Measurements from ENCODE around the gene ANLN. TPM values are rescaled to one million over a fixed set of nuclear protein-coding genes. Genes with fewer than 3 reads are reported as not detected.

ANLN gene
- total and polyA plus RNA-seq, 9 of the 15 experiments (the other 6 are each of a cell fraction or from before 2014, with no cell fraction given), result 18.1 to 66.2 (median 38.7) TPM

DNA sequence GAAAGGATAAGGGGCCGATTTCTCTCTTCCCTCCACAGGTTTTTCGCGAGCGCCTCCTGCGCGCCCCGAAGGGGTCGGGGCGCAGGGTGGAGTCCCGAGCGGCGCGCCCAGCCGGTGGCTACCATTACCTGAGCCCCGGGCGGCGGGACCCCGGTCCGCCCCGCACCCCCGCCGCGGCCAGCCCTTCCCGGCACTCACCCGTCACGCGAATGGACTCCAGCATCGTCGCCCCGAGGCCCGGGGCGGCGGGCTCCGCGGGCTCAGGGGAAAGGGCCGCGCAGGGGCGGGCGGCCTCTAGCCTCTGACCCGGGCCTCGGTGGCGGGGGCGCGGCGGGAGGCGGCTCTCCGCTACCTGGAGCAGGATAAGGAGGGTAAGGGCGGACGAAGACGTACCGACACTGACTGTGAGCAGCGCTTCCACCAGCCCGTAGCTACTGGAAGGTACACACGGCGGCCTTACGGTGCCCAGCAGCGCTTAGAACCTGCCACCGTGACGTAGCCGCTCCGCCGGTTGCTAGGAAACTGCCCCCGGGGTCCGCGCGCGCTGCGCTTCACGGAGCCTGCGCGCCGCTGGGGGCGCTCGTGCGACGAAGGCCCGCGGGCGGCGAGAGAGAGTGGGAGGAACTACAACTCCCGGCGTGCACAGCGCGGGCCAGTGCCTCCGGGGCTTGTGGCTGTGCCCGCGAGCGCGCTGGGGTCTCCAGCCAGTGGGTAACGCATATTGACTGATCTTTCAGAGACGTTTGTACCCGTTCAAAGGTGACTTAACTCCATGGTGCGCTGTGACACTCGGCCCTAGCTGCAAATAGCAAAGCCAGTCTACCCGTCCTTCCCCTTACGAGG is 22.7 kb upstream of the ANLN start (continued):
- TF ChIP-seq, protein P1, sequence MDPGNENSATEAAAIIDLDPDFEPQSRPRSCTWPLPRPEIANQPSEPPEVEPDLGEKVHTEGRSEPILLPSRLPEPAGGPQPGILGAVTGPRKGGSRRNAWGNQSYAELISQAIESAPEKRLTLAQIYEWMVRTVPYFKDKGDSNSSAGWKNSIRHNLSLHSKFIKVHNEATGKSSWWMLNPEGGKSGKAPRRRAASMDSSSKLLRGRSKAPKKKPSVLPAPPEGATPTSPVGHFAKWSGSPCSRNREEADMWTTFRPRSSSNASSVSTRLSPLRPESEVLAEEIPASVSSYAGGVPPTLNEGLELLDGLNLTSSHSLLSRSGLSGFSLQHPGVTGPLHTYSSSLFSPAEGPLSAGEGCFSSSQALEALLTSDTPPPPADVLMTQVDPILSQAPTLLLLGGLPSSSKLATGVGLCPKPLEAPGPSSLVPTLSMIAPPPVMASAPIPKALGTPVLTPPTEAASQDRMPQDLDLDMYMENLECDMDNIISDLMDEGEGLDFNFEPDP (CRISPR knock-in tag; IDR thresholded peaks at IDR 0.05), result no peak
- TF ChIP-seq, protein P2, sequence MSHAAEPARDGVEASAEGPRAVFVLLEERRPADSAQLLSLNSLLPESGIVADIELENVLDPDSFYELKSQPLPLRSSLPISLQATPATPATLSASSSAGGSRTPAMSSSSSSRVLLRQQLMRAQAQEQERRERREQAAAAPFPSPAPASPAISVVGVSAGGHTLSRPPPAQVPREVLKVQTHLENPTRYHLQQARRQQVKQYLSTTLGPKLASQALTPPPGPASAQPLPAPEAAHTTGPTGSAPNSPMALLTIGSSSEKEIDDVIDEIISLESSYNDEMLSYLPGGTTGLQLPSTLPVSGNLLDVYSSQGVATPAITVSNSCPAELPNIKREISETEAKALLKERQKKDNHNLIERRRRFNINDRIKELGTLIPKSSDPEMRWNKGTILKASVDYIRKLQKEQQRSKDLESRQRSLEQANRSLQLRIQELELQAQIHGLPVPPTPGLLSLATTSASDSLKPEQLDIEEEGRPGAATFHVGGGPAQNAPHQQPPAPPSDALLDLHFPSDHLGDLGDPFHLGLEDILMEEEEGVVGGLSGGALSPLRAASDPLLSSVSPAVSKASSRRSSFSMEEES (CRISPR knock-in tag; IDR thresholded peaks at IDR 0.05), result no peak
- TF ChIP-seq JUN (IDR thresholded peaks at IDR 0.05; ENCODE audit: borderline replicate concordance, low read depth, low read length) (no peak), JUN (CRISPR knock-in tag; IDR thresholded peaks at IDR 0.05; ENCODE audit: borderline replicate concordance) (no peak), SNIP1 (IDR thresholded peaks at IDR 0.05; ENCODE audit: low read depth) (no peak), ZNF445 (CRISPR knock-in tag; IDR thresholded peaks at IDR 0.05; ENCODE audit: low read depth) (no peak), DPF2 (IDR thresholded peaks at IDR 0.05) (no peak), CBX8 (IDR thresholded peaks at IDR 0.05; ENCODE audit: borderline replicate concordance, extremely low read depth, low read depth, low read length, poor library complexity, severe bottlenecking) (no peak), CSDE1 (IDR thresholded peaks at IDR 0.05) (no peak), XRCC4 (IDR thresholded peaks at IDR 0.05; ENCODE audit: extremely low read depth, insufficient read depth, insufficient read length) (no peak), YBX1 (IDR thresholded peaks at IDR 0.05) (no peak), NFXL1 (CRISPR knock-in tag; IDR thresholded peaks at IDR 0.05) (no peak)
- TF ChIP-seq, protein P3, sequence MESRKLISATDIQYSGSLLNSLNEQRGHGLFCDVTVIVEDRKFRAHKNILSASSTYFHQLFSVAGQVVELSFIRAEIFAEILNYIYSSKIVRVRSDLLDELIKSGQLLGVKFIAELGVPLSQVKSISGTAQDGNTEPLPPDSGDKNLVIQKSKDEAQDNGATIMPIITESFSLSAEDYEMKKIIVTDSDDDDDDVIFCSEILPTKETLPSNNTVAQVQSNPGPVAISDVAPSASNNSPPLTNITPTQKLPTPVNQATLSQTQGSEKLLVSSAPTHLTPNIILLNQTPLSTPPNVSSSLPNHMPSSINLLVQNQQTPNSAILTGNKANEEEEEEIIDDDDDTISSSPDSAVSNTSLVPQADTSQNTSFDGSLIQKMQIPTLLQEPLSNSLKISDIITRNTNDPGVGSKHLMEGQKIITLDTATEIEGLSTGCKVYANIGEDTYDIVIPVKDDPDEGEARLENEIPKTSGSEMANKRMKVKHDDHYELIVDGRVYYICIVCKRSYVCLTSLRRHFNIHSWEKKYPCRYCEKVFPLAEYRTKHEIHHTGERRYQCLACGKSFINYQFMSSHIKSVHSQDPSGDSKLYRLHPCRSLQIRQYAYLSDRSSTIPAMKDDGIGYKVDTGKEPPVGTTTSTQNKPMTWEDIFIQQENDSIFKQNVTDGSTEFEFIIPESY (CRISPR knock-in tag; IDR thresholded peaks at IDR 0.05), result peak; percentile 71; the same call in 1 of the 2 replicates
- TF ChIP-seq, protein P4, sequence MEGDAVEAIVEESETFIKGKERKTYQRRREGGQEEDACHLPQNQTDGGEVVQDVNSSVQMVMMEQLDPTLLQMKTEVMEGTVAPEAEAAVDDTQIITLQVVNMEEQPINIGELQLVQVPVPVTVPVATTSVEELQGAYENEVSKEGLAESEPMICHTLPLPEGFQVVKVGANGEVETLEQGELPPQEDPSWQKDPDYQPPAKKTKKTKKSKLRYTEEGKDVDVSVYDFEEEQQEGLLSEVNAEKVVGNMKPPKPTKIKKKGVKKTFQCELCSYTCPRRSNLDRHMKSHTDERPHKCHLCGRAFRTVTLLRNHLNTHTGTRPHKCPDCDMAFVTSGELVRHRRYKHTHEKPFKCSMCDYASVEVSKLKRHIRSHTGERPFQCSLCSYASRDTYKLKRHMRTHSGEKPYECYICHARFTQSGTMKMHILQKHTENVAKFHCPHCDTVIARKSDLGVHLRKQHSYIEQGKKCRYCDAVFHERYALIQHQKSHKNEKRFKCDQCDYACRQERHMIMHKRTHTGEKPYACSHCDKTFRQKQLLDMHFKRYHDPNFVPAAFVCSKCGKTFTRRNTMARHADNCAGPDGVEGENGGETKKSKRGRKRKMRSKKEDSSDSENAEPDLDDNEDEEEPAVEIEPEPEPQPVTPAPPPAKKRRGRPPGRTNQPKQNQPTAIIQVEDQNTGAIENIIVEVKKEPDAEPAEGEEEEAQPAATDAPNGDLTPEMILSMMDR (IDR thresholded peaks at IDR 0.05 in 2 of 3, conservative IDR thresholded peaks at IDR 0.05 in 1 of 3; ENCODE audit: insufficient read depth in 2 of 3, low read depth in 1 of 3, low read length in 3 of 3), result peak; percentile 89 to 95 (median 93)
- TF ChIP-seq, protein P5, sequence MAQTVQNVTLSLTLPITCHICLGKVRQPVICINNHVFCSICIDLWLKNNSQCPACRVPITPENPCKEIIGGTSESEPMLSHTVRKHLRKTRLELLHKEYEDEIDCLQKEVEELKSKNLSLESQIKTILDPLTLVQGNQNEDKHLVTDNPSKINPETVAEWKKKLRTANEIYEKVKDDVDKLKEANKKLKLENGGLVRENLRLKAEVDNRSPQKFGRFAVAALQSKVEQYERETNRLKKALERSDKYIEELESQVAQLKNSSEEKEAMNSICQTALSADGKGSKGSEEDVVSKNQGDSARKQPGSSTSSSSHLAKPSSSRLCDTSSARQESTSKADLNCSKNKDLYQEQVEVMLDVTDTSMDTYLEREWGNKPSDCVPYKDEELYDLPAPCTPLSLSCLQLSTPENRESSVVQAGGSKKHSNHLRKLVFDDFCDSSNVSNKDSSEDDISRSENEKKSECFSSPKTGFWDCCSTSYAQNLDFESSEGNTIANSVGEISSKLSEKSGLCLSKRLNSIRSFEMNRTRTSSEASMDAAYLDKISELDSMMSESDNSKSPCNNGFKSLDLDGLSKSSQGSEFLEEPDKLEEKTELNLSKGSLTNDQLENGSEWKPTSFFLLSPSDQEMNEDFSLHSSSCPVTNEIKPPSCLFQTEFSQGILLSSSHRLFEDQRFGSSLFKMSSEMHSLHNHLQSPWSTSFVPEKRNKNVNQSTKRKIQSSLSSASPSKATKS (CRISPR knock-in tag; IDR thresholded peaks at IDR 0.05), result no peak
